Measurements from ENCODE around the gene ELMOD1.

- TF ChIP-seq EP300 (IDR thresholded peaks at IDR 0.05; ENCODE audit: borderline replicate concordance) (no peak), EGR1 (IDR thresholded peaks at IDR 0.05) (no peak), FOXM1 (IDR thresholded peaks at IDR 0.05; ENCODE audit: borderline replicate concordance, low read depth) (no peak), CEBPB (IDR thresholded peaks at IDR 0.05) (no peak), RAD21 (IDR thresholded peaks at IDR 0.05; ENCODE audit: low read depth) (no peak), ZBTB7A (IDR thresholded peaks at IDR 0.05; ENCODE audit: low read depth) (no peak), CREB1 (IDR thresholded peaks at IDR 0.05; ENCODE audit: low read depth) (no peak), MAX (IDR thresholded peaks at IDR 0.05) (no peak), TCF12 (IDR thresholded peaks at IDR 0.05; ENCODE audit: low read depth) (no peak), REST (IDR thresholded peaks at IDR 0.05; ENCODE audit: low read depth) (no peak), TAF1 (IDR thresholded peaks at IDR 0.05; ENCODE audit: low read depth) (no peak), NFIC (IDR thresholded peaks at IDR 0.05) (no peak), YY1 (IDR thresholded peaks at IDR 0.05; ENCODE audit: low read depth) (no peak)
Observed at GRCh38 chr11:107677924-107678631, 87.1 kb downstream of the ELMOD1 start.
